Inflammatory macrophage (primary cell): ENCODE data around the gene CACNA1C.
A peak's percentile ranks its signal among the peaks of the same experiment; 100 is the strongest.

ENCODE experiments used
- DNase-seq, 2 donors: peaks; one replicate each; pipeline ENCODE4 v3.0.0-alpha.2; 2020 to 2022

Gene CACNA1C

GRCh38 chr12:2638273-2639019 lies 585.7 kb downstream of the CACNA1C start:
- no peak for DNase-seq

- no peak for DNase-seq
Observed at GRCh38 chr12:2639020-2639298, 586.2 kb downstream of the CACNA1C start.

- DNase-seq, result no peak
Observed at GRCh38 chr12:2640281-2640680, 587.5 kb downstream of the CACNA1C start.

- peak; percentile 87 to 97 for DNase-seq
Observed at GRCh38 chr12:2640709-2641108, 587.9 kb downstream of the CACNA1C start.

GRCh38 chr12:2641207-2641606 lies 588.4 kb downstream of the CACNA1C start:
- DNase-seq, result peak; percentile 7 to 42

GRCh38 chr12:2641761-2642160 lies 589.0 kb downstream of the CACNA1C start:
- no peak for DNase-seq

- DNase-seq, result no peak
Observed at GRCh38 chr12:2642176-2642892, 589.5 kb downstream of the CACNA1C start.

GRCh38 chr12:2642896-2643425 lies 590.2 kb downstream of the CACNA1C start:
- DNase-seq, result no peak

GRCh38 chr12:2643576-2644135 lies 590.9 kb downstream of the CACNA1C start:
- no peak for DNase-seq

- no peak for DNase-seq
Observed at GRCh38 chr12:2644683-2645405, 592.1 kb downstream of the CACNA1C start.

GRCh38 chr12:2645460-2645859 lies 592.7 kb downstream of the CACNA1C start:
- DNase-seq, result no peak

- no peak for DNase-seq
Observed at GRCh38 chr12:2646341-2646740, 593.6 kb downstream of the CACNA1C start.

- no peak for DNase-seq
Observed at GRCh38 chr12:2647186-2647585, 594.4 kb downstream of the CACNA1C start.

GRCh38 chr12:2648406-2648805 lies 595.6 kb downstream of the CACNA1C start:
- no peak for DNase-seq

- no peak for DNase-seq
Observed at GRCh38 chr12:2649201-2650030, 596.6 kb downstream of the CACNA1C start.

- no peak for DNase-seq
Observed at GRCh38 chr12:2650261-2651067, 597.7 kb downstream of the CACNA1C start.

- no peak for DNase-seq
Observed at GRCh38 chr12:2651068-2651965, 598.5 kb downstream of the CACNA1C start.

GRCh38 chr12:2652011-2652400 lies 599.2 kb downstream of the CACNA1C start:
- no peak for DNase-seq

- no peak for DNase-seq
Observed at GRCh38 chr12:2652401-2653081, 599.8 kb downstream of the CACNA1C start.
